GM12878 (cell line): Measurements from ENCODE around the gene ZMAT3. TPM values are rescaled to one million over a fixed set of nuclear protein-coding genes. Genes with fewer than 3 reads are reported as not detected.

ENCODE experiments used
- ATAC-seq: fragments of 200-7000 bp; cut with Tn5 transposase; 3 replicates; pipeline ENCODE4 v1.9.1; 2020; ENCODE audit warnings: mild to moderate bottlenecking, moderate library complexity
- BruUV-seq: library from RNA; stranded (reverse); fragments of 400-500 nt; replicated peaks from 2 replicates; lab custom pipeline; 2021; lab: Mats Ljungman, UMichigan
- CTCF ChIA-PET: fragments of 300-600 bp; sonication (Branson Sonifier 250); formaldehyde crosslinking; extraction: SDS; loops from one replicate; lab custom pipeline; 2021; ENCODE audit warnings: inconsistent platforms; lab: Yijun Ruan, JAX
- POLR2A ChIA-PET: fragments of 350-600 bp; formaldehyde crosslinking; extraction: SDS; loops from one replicate; lab custom pipeline; 2021; ENCODE audit warnings: inconsistent platforms; lab: Charles Lee
- RAD21 ChIA-PET: fragments of 300-600 bp; sonication (Branson Sonifier 250); formaldehyde crosslinking; loops from one replicate; lab custom pipeline; 2023; ENCODE audit warnings: antibody characterized with exemption; ENCODE audit not compliant: unreplicated experiment; lab: Charles Lee
- SMC1A ChIA-PET: fragments of 300-600 bp; sonication (Branson Sonifier 250); formaldehyde crosslinking; loops from one replicate; lab custom pipeline; 2023; ENCODE audit not compliant: unreplicated experiment, uncharacterized antibody; lab: Charles Lee
- DNase-seq: peaks from one replicate; pipeline ENCODE4 v3.0.0-alpha.2; 2011; ENCODE audit warnings: low read depth, low spot score
- FAIRE-seq: peaks from 3 replicates; lab custom pipeline; 2011; peaks lifted over from hg19 to GRCh38; lab: Jason Lieb, UNC
- H2AFZ ChIP-seq: 2 replicates; pipeline ENCODE4 v1.6.0; 2011; ENCODE audit warnings: low read depth, low read length, control low read depth; ENCODE audit not compliant: control insufficient read depth
- H3K27ac ChIP-seq: 2 replicates; pipeline ENCODE4 v1.5.1; 2011; ENCODE audit warnings: control low read depth; ENCODE audit not compliant: control insufficient read depth, insufficient read depth
- H3K27me3 ChIP-seq, 2 experiments: replicated peaks in 1 of 2; 2 replicates each; pipeline versions ENCODE4 v1.6.0 to v1.6.1; 2011; ENCODE audit warnings: low read length in 1 of 2; ENCODE audit not compliant: control insufficient read depth in 2 of 2, insufficient read depth in 2 of 2
- H3K36me3 ChIP-seq, 2 experiments: 2 replicates each; pipeline ENCODE4 v1.5.1; 2011; ENCODE audit warnings: low read length in 1 of 2; ENCODE audit not compliant: control insufficient read depth in 2 of 2, insufficient read depth in 2 of 2
- H3K4me1 ChIP-seq: 2 replicates; pipeline ENCODE4 v1.6.1; 2011; ENCODE audit warnings: mild to moderate bottlenecking, low read length, moderate library complexity, mixed read lengths; ENCODE audit not compliant: control insufficient read depth, insufficient read depth
- H3K4me2 ChIP-seq: 2 replicates; pipeline ENCODE4 v1.6.0; 2011; ENCODE audit warnings: control low read depth; ENCODE audit not compliant: control insufficient read depth, insufficient read depth
- H3K4me3 ChIP-seq: fragments of 200-600 bp; sonication (generic); 2 replicates; pipeline ENCODE4 v1.5.1; 2016
- H3K79me2 ChIP-seq: 2 replicates; pipeline ENCODE4 v1.6.0; 2011; ENCODE audit warnings: low read length; ENCODE audit not compliant: control insufficient read depth, insufficient read depth
- H3K9ac ChIP-seq: 2 replicates; pipeline ENCODE4 v1.8.0; 2011; ENCODE audit warnings: low read length, control low read depth, mixed read lengths; ENCODE audit not compliant: control insufficient read depth, insufficient read depth
- H3K9me3 ChIP-seq: replicated peaks from 3 replicates; pipeline ENCODE4 v1.5.1; 2011; ENCODE audit warnings: mild to moderate bottlenecking, low read length; ENCODE audit not compliant: control insufficient read depth, insufficient read depth
- H4K20me1 ChIP-seq: 2 replicates; pipeline ENCODE4 v1.6.0; 2011; ENCODE audit not compliant: control insufficient read depth, insufficient read depth
- EED ChIP-seq: sonication (generic); IDR thresholded peaks from 2 replicates; pipeline ENCODE4 v1.6.1; 2016; ENCODE audit warnings: antibody characterized with exemption, low read depth
- MYC ChIP-seq: IDR thresholded peaks from 2 replicates; pipeline ENCODE4 v1.6.1; 2011; ENCODE audit warnings: mild to moderate bottlenecking, low read length, moderate library complexity, inconsistent platforms; ENCODE audit not compliant: insufficient read depth, insufficient replicate concordance, insufficient read length, severe bottlenecking
- ZNF217 ChIP-seq: fragments of 450-650 bp; IDR thresholded peaks from 2 replicates; pipeline ENCODE4 v1.6.1; 2017; ENCODE audit warnings: antibody characterized with exemption, mild to moderate bottlenecking
- WGBS: methylation state at CpG from one replicate; pipeline ENCODE4 v1.1.6; 2016; ENCODE audit warnings: low lambda C conversion rate; ENCODE audit not compliant: insufficient replicate concordance, insufficient coverage; ENCODE audit errors: missing lambda C conversion rate; 5-methylcytosine and 5-hydroxymethylcytosine counted together
- in situ Hi-C: fragments of 300-500 bp; cut with MboI; formaldehyde crosslinking; loops from 9 replicates; pipeline ENCODE4 v1.14.3; 2018; ENCODE audit warnings: mixed read lengths
- intact Hi-C: fragments of 100-400 bp; cut with micrococcal nuclease; formaldehyde crosslinking; loops from one replicate; pipeline ENCODE4 v1.14.2; 2022; ENCODE audit not compliant: unreplicated experiment
- polyA plus RNA-seq, 11 experiments: library from polyadenylated mRNA; depleted of rRNA in 4 of 11; unstranded in 6 of 11; stranded (reverse) in 5 of 11; fragments of >200 nt; fragmentation: Nextera tagmentation in 4 of 11; fragmentation: Illumina TruSeq in 1 of 11; extraction: Ambion mirVana in 4 of 11; extraction: Trizol in 1 of 11; gene quantifications; 1 replicate in 1 of 11; 2 replicates in 10 of 11; pipeline versions ENCODE4 v1.2.1 to v1.2.3, GENCODE V29; 2011 to 2016; ENCODE audit warnings: inconsistent platforms in 2 of 11, missing spikeins in 2 of 11, low read depth in 1 of 11
- total RNA-seq, 4 experiments: library from RNA; depleted of rRNA in 3 of 4; stranded (reverse); fragments of >200 nt in 3 of 4; fragmentation: Illumina TruSeq in 1 of 4; extraction: Trizol in 1 of 4; gene quantifications; 2 replicates each; pipeline versions ENCODE4 v1.2.1 to v1.2.3, GENCODE V29; 2013 to 2021
- TF ChIP-seq, protein P1 (sequence below): fragments of 450-650 bp; IDR thresholded peaks from 2 replicates; pipeline ENCODE4 v1.6.1; 2017; ENCODE audit warnings: mild to moderate bottlenecking, moderate library complexity
- TF ChIP-seq, protein P2 (sequence below): fragments of 450-650 bp; IDR thresholded peaks from 2 replicates; pipeline ENCODE4 v1.6.1; 2014; ENCODE audit warnings: mild to moderate bottlenecking

The ZMAT3 gene
- total and polyA plus RNA-seq, 10 of the 15 experiments (the other 5 are each of a cell fraction or from before 2014, with no cell fraction given), result 6.2 to 55.9 (median 25.8) TPM

DNA sequence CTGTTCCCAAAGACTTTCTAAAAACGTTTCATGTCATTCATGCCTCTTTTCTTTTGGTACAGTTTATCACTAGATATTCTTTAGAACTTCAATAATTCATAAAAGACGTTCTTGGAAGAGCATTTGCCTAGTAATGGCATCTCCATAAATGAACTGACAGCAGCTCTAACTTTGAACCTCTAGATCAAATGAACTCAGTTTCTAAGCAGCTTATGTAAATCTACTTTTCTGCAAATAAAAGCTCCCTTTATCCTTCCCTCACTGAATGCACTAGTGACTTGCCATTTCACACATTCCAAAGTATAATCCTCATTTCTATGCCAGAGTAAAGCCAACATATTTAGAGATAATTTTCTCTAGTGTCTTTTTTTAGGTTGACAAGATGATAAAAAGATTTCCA is 85.2 kb downstream of the ZMAT3 start:
- in situ Hi-C loops, result no loop called here

More for the DNA sequence above, 85.2 kb downstream of the ZMAT3 start:
- ATAC-seq, result no peak
- no peaks in the 10 kb centered on the region for H4K20me1 ChIP-seq
- TF ChIP-seq, protein P1, sequence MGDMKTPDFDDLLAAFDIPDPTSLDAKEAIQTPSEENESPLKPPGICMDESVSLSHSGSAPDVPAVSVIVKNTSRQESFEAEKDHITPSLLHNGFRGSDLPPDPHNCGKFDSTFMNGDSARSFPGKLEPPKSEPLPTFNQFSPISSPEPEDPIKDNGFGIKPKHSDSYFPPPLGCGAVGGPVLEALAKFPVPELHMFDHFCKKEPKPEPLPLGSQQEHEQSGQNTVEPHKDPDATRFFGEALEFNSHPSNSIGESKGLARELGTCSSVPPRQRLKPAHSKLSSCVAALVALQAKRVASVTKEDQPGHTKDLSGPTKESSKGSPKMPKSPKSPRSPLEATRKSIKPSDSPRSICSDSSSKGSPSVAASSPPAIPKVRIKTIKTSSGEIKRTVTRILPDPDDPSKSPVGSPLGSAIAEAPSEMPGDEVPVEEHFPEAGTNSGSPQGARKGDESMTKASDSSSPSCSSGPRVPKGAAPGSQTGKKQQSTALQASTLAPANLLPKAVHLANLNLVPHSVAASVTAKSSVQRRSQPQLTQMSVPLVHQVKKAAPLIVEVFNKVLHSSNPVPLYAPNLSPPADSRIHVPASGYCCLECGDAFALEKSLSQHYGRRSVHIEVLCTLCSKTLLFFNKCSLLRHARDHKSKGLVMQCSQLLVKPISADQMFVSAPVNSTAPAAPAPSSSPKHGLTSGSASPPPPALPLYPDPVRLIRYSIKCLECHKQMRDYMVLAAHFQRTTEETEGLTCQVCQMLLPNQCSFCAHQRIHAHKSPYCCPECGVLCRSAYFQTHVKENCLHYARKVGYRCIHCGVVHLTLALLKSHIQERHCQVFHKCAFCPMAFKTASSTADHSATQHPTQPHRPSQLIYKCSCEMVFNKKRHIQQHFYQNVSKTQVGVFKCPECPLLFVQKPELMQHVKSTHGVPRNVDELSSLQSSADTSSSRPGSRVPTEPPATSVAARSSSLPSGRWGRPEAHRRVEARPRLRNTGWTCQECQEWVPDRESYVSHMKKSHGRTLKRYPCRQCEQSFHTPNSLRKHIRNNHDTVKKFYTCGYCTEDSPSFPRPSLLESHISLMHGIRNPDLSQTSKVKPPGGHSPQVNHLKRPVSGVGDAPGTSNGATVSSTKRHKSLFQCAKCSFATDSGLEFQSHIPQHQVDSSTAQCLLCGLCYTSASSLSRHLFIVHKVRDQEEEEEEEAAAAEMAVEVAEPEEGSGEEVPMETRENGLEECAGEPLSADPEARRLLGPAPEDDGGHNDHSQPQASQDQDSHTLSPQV, result no peak
- no peak for TF ChIP-seq MYC
- TF ChIP-seq EED, result no peak
- TF ChIP-seq, protein P2, sequence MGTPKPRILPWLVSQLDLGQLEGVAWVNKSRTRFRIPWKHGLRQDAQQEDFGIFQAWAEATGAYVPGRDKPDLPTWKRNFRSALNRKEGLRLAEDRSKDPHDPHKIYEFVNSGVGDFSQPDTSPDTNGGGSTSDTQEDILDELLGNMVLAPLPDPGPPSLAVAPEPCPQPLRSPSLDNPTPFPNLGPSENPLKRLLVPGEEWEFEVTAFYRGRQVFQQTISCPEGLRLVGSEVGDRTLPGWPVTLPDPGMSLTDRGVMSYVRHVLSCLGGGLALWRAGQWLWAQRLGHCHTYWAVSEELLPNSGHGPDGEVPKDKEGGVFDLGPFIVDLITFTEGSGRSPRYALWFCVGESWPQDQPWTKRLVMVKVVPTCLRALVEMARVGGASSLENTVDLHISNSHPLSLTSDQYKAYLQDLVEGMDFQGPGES, result no peak
- no peak for TF ChIP-seq ZNF217
- TF ChIP-seq, all 136 proteins: peak for 0
- CTCF ChIA-PET, result no interaction called here
- Histone ChIP-seq H3K27me3 (no peaks in the 10 kb centered on the region), H3K27ac (no peak overlapping the region), H3K4me1 (no peaks in the 10 kb centered on the region; the same call in 1 of the 2 replicates), H3K9ac (no peak overlapping the region), H3K36me3 (no peaks in the 10 kb centered on the region), H3K4me2 (no peak overlapping the region), H3K4me3 (no peak overlapping the region), H3K79me2 (no peaks in the 10 kb centered on the region), H2AFZ (no peak overlapping the region), H3K9me3 (peaks cover 19% of the 10 kb centered on the region)
- WGBS, result 19% methylated on average over 2 of the region's 2 CpGs
- BruUV-seq, result no TSS peak
- intact Hi-C loops, result no loop called here
- DNase-seq (no peak), FAIRE-seq (no peak)
- RAD21 ChIA-PET, result no interaction called here
- SMC1A ChIA-PET, result interaction anchor here (0.9 to 1.0 kb wide), 2 partner anchors 10 to 12 kb away, joined by 3 to 5 read pairs; no protein-coding TSS in a partner anchor
- POLR2A ChIA-PET, result no interaction called here
